ENCODE results near the gene PTPDC1.
"Not testable (repeated sequence)": the region's sequence is repeated elsewhere in the genome, so short reads cannot be mapped to it uniquely, and the experiment has no call there.

The PTPDC1 gene

GRCh38 chr9:94084314-94084713 is at the start of gene PTPDC1:
Gene PTPDC1, plus strand, starts transcription at chr9:94084464. Its CDS starts 67 bp downstream, at chr9:94084531.
- no peak for DNase-seq

- no peak for DNase-seq
Observed at GRCh38 chr9:94034511-94034910, 49.8 kb upstream of the PTPDC1 start.

GRCh38 chr9:94039786-94040185 is 44.5 kb upstream of the PTPDC1 start:
- no peak for DNase-seq

- DNase-seq, result no peak
Observed at GRCh38 chr9:94042516-94043360, 41.5 kb upstream of the PTPDC1 start.

- no peak for DNase-seq
Observed at GRCh38 chr9:94054716-94055115, 29.5 kb upstream of the PTPDC1 start.

GRCh38 chr9:94056442-94056974 is 27.8 kb upstream of the PTPDC1 start:
- no peak for DNase-seq

GRCh38 chr9:94057918-94058317 is 26.3 kb upstream of the PTPDC1 start:
- DNase-seq, result no peak

- no peak for DNase-seq
Observed at GRCh38 chr9:94061864-94062263, 22.4 kb upstream of the PTPDC1 start.

- DNase-seq, result peak; percentile 44
Observed at GRCh38 chr9:94065535-94065961, 18.7 kb upstream of the PTPDC1 start.

- no peak for DNase-seq
Observed at GRCh38 chr9:94068257-94068656, 16.0 kb upstream of the PTPDC1 start.

GRCh38 chr9:94076557-94076956 is 7.7 kb upstream of the PTPDC1 start:
- no peak for DNase-seq

- DNase-seq, result no peak
Observed at GRCh38 chr9:94078086-94078485, 6.2 kb upstream of the PTPDC1 start.

- no peak for DNase-seq
Observed at GRCh38 chr9:94079236-94079635, 5.0 kb upstream of the PTPDC1 start.

GRCh38 chr9:94080249-94080648 is 4.0 kb upstream of the PTPDC1 start:
- no peak for DNase-seq

GRCh38 chr9:94081435-94081834 is 2.8 kb upstream of the PTPDC1 start:
- no peak for DNase-seq

- no peak for DNase-seq
Observed at GRCh38 chr9:94081864-94082463, 2.3 kb upstream of the PTPDC1 start.

- DNase-seq, result no peak
Observed at GRCh38 chr9:94082553-94082952, 1.7 kb upstream of the PTPDC1 start.

- no peak for DNase-seq
Observed at GRCh38 chr9:94082956-94083355, 1.3 kb upstream of the PTPDC1 start.

- DNase-seq, result no peak
Observed at GRCh38 chr9:94083384-94083783, 880 bp upstream of the PTPDC1 start.

- DNase-seq, result no peak
Observed at GRCh38 chr9:94085062-94085639, 887 bp downstream of the PTPDC1 start.

- no peak for DNase-seq
Observed at GRCh38 chr9:94086486-94087345, 2.5 kb downstream of the PTPDC1 start.

GRCh38 chr9:94094219-94095145 is 10.2 kb downstream of the PTPDC1 start:
- DNase-seq, result not testable (repeated sequence)
